HCT116 (cell line): ENCODE results near the gene MVK. TPM values are rescaled to one million over a fixed set of nuclear protein-coding genes. Genes with fewer than 3 reads are reported as not detected.

Experiments
- ATAC-seq: fragments of 200-7000 bp; cut with Tn5 transposase; 2 replicates; pipeline ENCODE4 v1.9.1; 2020; ENCODE audit warnings: mild to moderate bottlenecking, moderate library complexity
- BruUV-seq: library from RNA; stranded (reverse); fragments of 400-500 nt; replicated peaks from 2 replicates; lab custom pipeline; 2021; lab: Mats Ljungman, UMichigan
- CTCF ChIA-PET: fragments of 300-600 bp; sonication (Branson Sonifier 250); formaldehyde crosslinking; loops from one replicate; lab custom pipeline; 2021; ENCODE audit warnings: antibody characterized with exemption; lab: Charles Lee
- POLR2A ChIA-PET: fragments of 300-600, 350-600 bp; sonication (Branson Sonifier 250); formaldehyde crosslinking; loops from one replicate; lab custom pipeline; 2021; ENCODE audit warnings: antibody characterized with exemption; lab: Charles Lee
- RAD21 ChIA-PET, 2 experiments: fragments of 300-600 bp; sonication (Branson Sonifier 250); formaldehyde crosslinking; loops; one replicate each; lab custom pipeline; 2023; ENCODE audit warnings: low total read pairs in 2 of 2; ENCODE audit not compliant: uncharacterized antibody in 2 of 2, unreplicated experiment in 2 of 2, low non-redundant PET in 1 of 2; lab: Charles Lee
- DNase-seq: peaks from one replicate; pipeline ENCODE4 v3.0.0-alpha.2; 2010; ENCODE audit warnings: low read depth, low spot score
- H2AFZ ChIP-seq: fragments of 200-600 bp; shearing (Covaris generic), sonication (generic); 2 replicates; pipeline ENCODE4 v1.6.1; 2017; ENCODE audit warnings: low read depth, mixed run types, mixed read lengths, antibody characterized with exemption, low read length; ENCODE audit not compliant: poor library complexity, severe bottlenecking
- H3K27ac ChIP-seq: 2 replicates; pipeline ENCODE4 v1.5.1; 2012; ENCODE audit warnings: low read depth, low read length
- H3K27me3 ChIP-seq: fragments of 200-600 bp; sonication (generic); 2 replicates; pipeline ENCODE4 v1.6.1; 2016; ENCODE audit warnings: mixed run types, low read length, mixed read lengths; ENCODE audit not compliant: insufficient read depth
- H3K36me3 ChIP-seq, 2 experiments: fragments of 200-500 bp in 1 of 2; fragments of 200-600 bp in 1 of 2; sonication (Bioruptor generic) in 1 of 2; sonication (generic) in 1 of 2; 2 replicates each; pipeline versions ENCODE4 v1.5.1 to v1.6.1; 2014 to 2016; ENCODE audit warnings: low read length in 2 of 2, inconsistent platforms in 1 of 2, mixed read lengths in 1 of 2, mixed run types in 1 of 2; ENCODE audit not compliant: insufficient read depth in 2 of 2, control insufficient read depth in 1 of 2
- H3K4me1 ChIP-seq, 2 experiments: fragments of 200-600 bp in 1 of 2; sonication (generic) in 1 of 2; 2 replicates each; pipeline versions ENCODE4 v1.5.1 to v1.6.1; 2012 to 2017; ENCODE audit warnings: low read length in 2 of 2, inconsistent platforms in 1 of 2, mild to moderate bottlenecking in 1 of 2, mixed read lengths in 1 of 2, mixed run types in 1 of 2, moderate library complexity in 1 of 2; ENCODE audit not compliant: insufficient read depth in 2 of 2, control insufficient read depth in 1 of 2
- H3K4me2 ChIP-seq: fragments of 200-600 bp; sonication (generic); 2 replicates; pipeline ENCODE4 v1.6.1; 2017; ENCODE audit warnings: mixed run types, low read length, mixed read lengths
- H3K4me3 ChIP-seq, 2 experiments: fragments of 200-600 bp in 1 of 2; sonication (generic) in 1 of 2; replicated peaks in 1 of 2; 2 replicates each; pipeline ENCODE4 v1.5.1; 2011 to 2016; ENCODE audit warnings: low read length in 2 of 2, control low read depth in 1 of 2, low read depth in 1 of 2, mild to moderate bottlenecking in 1 of 2, mixed read lengths in 1 of 2, mixed run types in 1 of 2
- H3K79me2 ChIP-seq: fragments of 200-600 bp; sonication (generic); 2 replicates; pipeline ENCODE4 v1.6.1; 2017; ENCODE audit warnings: mild to moderate bottlenecking, mixed run types, low read length, moderate library complexity, mixed read lengths; ENCODE audit not compliant: insufficient read depth
- H3K9ac ChIP-seq: fragments of 200-600 bp; sonication (generic); 2 replicates; pipeline ENCODE4 v1.6.1; 2016; ENCODE audit warnings: low read length, mixed read lengths
- H3K9me2 ChIP-seq: fragments of 200-600 bp; sonication (generic), shearing (Covaris generic); 2 replicates; pipeline ENCODE4 v1.6.1; 2017; ENCODE audit warnings: mixed run types, mild to moderate bottlenecking, moderate library complexity; ENCODE audit not compliant: insufficient read depth
- H3K9me3 ChIP-seq, 2 experiments: fragments of 200-500 bp in 1 of 2; fragments of 200-600 bp in 1 of 2; sonication (Bioruptor generic) in 1 of 2; sonication (generic) in 1 of 2; 2 replicates each; pipeline ENCODE4 v1.6.1; 2014 to 2017; ENCODE audit warnings: low read length in 2 of 2, mixed read lengths in 2 of 2, inconsistent platforms in 1 of 2, low read depth in 1 of 2, mild to moderate bottlenecking in 1 of 2, mixed run types in 1 of 2, moderate library complexity in 1 of 2; ENCODE audit not compliant: control insufficient read depth in 1 of 2, insufficient read depth in 1 of 2
- H4K20me1 ChIP-seq: fragments of 200-600 bp; sonication (generic), shearing (Covaris generic); 2 replicates; pipeline ENCODE4 v1.6.1; 2017; ENCODE audit warnings: mixed run types, mild to moderate bottlenecking, moderate library complexity; ENCODE audit not compliant: insufficient read depth
- CEBPB ChIP-seq: IDR thresholded peaks from 2 replicates; pipeline ENCODE4 v1.6.1; 2012; ENCODE audit warnings: low read depth
- CTCF ChIP-seq, 3 experiments: fragments of 200-600 bp in 1 of 3; sonication (generic) in 1 of 3; IDR thresholded peaks in 2 of 3; conservative IDR thresholded peaks in 1 of 3; 2 replicates each; pipeline ENCODE4 v1.5.1; 2012 to 2017; ENCODE audit warnings: low read depth in 2 of 3, low read length in 2 of 3, antibody characterized with exemption in 1 of 3, borderline replicate concordance in 1 of 3, control low read depth in 1 of 3, mild to moderate bottlenecking in 1 of 3, mixed read lengths in 1 of 3, mixed run types in 1 of 3, moderate library complexity in 1 of 3; ENCODE audit not compliant: insufficient read depth in 1 of 3
- ELF1 ChIP-seq: IDR thresholded peaks from 2 replicates; pipeline ENCODE4 v1.6.1; 2012; ENCODE audit warnings: low read depth, borderline replicate concordance
- EZH2 ChIP-seq: fragments of 200-600 bp; sonication (generic); IDR thresholded peaks from 2 replicates; pipeline ENCODE4 v1.6.1; 2017; ENCODE audit warnings: antibody characterized with exemption, mixed run types
- FOSL1 ChIP-seq: IDR thresholded peaks from 2 replicates; pipeline ENCODE4 v1.6.1; 2012; ENCODE audit warnings: low read depth
- POLR2AphosphoS5 ChIP-seq: IDR thresholded peaks from 2 replicates; pipeline ENCODE4 v1.6.1; 2011; ENCODE audit warnings: mild to moderate bottlenecking, low read depth, low read length, moderate library complexity
- RAD21 ChIP-seq: IDR thresholded peaks from 2 replicates; pipeline ENCODE4 v1.6.1; 2012; ENCODE audit warnings: low read depth, mild to moderate bottlenecking
- SRF ChIP-seq: IDR thresholded peaks from 2 replicates; pipeline ENCODE4 v1.6.1; 2012; ENCODE audit warnings: low read depth
- ZFX ChIP-seq: fragments of 450-650 bp; IDR thresholded peaks from 2 replicates; pipeline ENCODE4 v1.6.1; 2017
- ZNF274 ChIP-seq: fragments of 200-500 bp; sonication (Bioruptor generic); IDR thresholded peaks from 2 replicates; pipeline ENCODE4 v1.6.1; 2014; ENCODE audit warnings: mild to moderate bottlenecking, low read depth, low read length, inconsistent platforms
- intact Hi-C: fragments of 100-400 bp; cut with micrococcal nuclease; formaldehyde crosslinking; loops from 2 replicates; pipeline ENCODE4 v1.10.0; 2022
- total RNA-seq: library from RNA; stranded (reverse); gene quantifications from one replicate; pipeline ENCODE4 v1.2.1, GENCODE V29; 2021; ENCODE audit not compliant: unreplicated experiment
- TF ChIP-seq, protein P1 (sequence below): IDR thresholded peaks from 2 replicates; pipeline ENCODE4 v1.6.1; 2012; ENCODE audit warnings: low read depth

The MVK gene
- total RNA-seq, 1 experiment from 2014 or later: 17.3 TPM

DNA sequence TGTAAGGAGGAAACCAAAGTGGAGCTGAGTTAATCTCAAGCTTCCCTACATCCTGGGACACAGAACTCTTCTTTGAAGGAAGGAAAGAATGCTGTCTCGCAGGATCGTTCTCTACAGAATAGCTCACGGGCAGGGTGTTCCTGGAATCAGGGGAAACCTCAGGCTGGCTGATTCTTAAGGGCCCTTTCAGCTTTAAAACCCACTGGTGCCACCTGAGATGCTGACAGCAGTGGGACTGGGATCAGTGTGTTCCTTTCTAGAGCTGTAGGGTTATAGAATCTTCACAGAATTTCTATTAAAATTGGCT, 48.4 kb upstream of the MVK start:
- Histone ChIP-seq H3K9ac (no peak overlapping the region), H3K4me1 (no peaks in the 10 kb centered on the region), H2AFZ (no peak overlapping the region), H3K9me2 (no peaks in the 10 kb centered on the region), H3K4me2 (no peak overlapping the region), H3K36me3 (peaks cover 0 to 3% of the 10 kb centered on the region in 2 experiments; a peak in 1 of 4 replicates), H3K9me3 (no peaks in the 10 kb centered on the region), H4K20me1 (no peaks in the 10 kb centered on the region), H3K27ac (no peak overlapping the region), H3K79me2 (no peaks in the 10 kb centered on the region), H3K27me3 (no peaks in the 10 kb centered on the region), H3K4me3 (no peak overlapping the region)
- intact Hi-C loops: no loop called here
- CTCF ChIA-PET: interaction anchor here (1.2 kb wide), 2 partner anchors 8 to 248 kb away, joined by 3 read pairs; no protein-coding TSS in a partner anchor
- RAD21 ChIA-PET: no interaction called here
- no peak for TF ChIP-seq FOSL1
- no peak for TF ChIP-seq ELF1
- TF ChIP-seq SRF: no peak
- TF ChIP-seq CEBPB: no peak
- TF ChIP-seq RAD21: no peak
- TF ChIP-seq ZFX: no peak
- no peak for TF ChIP-seq ZNF274
- TF ChIP-seq, protein P1, sequence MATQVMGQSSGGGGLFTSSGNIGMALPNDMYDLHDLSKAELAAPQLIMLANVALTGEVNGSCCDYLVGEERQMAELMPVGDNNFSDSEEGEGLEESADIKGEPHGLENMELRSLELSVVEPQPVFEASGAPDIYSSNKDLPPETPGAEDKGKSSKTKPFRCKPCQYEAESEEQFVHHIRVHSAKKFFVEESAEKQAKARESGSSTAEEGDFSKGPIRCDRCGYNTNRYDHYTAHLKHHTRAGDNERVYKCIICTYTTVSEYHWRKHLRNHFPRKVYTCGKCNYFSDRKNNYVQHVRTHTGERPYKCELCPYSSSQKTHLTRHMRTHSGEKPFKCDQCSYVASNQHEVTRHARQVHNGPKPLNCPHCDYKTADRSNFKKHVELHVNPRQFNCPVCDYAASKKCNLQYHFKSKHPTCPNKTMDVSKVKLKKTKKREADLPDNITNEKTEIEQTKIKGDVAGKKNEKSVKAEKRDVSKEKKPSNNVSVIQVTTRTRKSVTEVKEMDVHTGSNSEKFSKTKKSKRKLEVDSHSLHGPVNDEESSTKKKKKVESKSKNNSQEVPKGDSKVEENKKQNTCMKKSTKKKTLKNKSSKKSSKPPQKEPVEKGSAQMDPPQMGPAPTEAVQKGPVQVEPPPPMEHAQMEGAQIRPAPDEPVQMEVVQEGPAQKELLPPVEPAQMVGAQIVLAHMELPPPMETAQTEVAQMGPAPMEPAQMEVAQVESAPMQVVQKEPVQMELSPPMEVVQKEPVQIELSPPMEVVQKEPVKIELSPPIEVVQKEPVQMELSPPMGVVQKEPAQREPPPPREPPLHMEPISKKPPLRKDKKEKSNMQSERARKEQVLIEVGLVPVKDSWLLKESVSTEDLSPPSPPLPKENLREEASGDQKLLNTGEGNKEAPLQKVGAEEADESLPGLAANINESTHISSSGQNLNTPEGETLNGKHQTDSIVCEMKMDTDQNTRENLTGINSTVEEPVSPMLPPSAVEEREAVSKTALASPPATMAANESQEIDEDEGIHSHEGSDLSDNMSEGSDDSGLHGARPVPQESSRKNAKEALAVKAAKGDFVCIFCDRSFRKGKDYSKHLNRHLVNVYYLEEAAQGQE: no peak
- no peak for TF ChIP-seq EZH2
- TF ChIP-seq CTCF (IDR thresholded peaks at IDR 0.05 in 2 of 3, conservative IDR thresholded peaks at IDR 0.05 in 1 of 3; ENCODE audit: borderline replicate concordance in 1 of 3, insufficient read depth in 1 of 3, low read depth in 2 of 3, low read length in 2 of 3): no peak
- no peak for TF ChIP-seq POLR2AphosphoS5
- DNase-seq (no peak), ATAC-seq (no peak)
- BruUV-seq: no TSS peak
- POLR2A ChIA-PET: no interaction called here
